PFSK-1 (cell line): ENCODE data around the gene CA5B.

Experiments used
- FOXP2 ChIP-seq: optimal IDR thresholded peaks from 2 replicates; pipeline ENCODE3; 2011; ENCODE audit warnings: borderline replicate concordance, control low read depth, inconsistent platforms; ENCODE audit not compliant: insufficient read depth; ENCODE audit errors: extremely low read length, extremely low read depth
- POLR2AphosphoS5 ChIP-seq: IDR thresholded peaks from 2 replicates; pipeline ENCODE4 v1.6.1; 2012; ENCODE audit warnings: low read depth, mild to moderate bottlenecking, control low read depth, low read length, moderate library complexity
- SIN3A ChIP-seq: IDR thresholded peaks from 2 replicates; pipeline ENCODE4 v1.6.1; 2012; ENCODE audit warnings: mild to moderate bottlenecking, low read length, moderate library complexity, borderline replicate concordance; ENCODE audit not compliant: insufficient read depth
- TAF1 ChIP-seq: IDR thresholded peaks from 2 replicates; pipeline ENCODE4 v1.6.1; 2012; ENCODE audit warnings: low read length, control low read depth, borderline replicate concordance; ENCODE audit not compliant: insufficient read depth
- TF ChIP-seq, protein P1 (sequence below), 2 experiments: IDR thresholded peaks; 2 replicates each; pipeline versions ENCODE4 v1.6.1 to v1.8.0; 2011 to 2012; ENCODE audit warnings: low read depth in 2 of 2, low read length in 2 of 2, control low read depth in 1 of 2, inconsistent platforms in 1 of 2, mild to moderate bottlenecking in 1 of 2, moderate library complexity in 1 of 2; ENCODE audit not compliant: insufficient read depth in 1 of 2

CA5B gene

DNA sequence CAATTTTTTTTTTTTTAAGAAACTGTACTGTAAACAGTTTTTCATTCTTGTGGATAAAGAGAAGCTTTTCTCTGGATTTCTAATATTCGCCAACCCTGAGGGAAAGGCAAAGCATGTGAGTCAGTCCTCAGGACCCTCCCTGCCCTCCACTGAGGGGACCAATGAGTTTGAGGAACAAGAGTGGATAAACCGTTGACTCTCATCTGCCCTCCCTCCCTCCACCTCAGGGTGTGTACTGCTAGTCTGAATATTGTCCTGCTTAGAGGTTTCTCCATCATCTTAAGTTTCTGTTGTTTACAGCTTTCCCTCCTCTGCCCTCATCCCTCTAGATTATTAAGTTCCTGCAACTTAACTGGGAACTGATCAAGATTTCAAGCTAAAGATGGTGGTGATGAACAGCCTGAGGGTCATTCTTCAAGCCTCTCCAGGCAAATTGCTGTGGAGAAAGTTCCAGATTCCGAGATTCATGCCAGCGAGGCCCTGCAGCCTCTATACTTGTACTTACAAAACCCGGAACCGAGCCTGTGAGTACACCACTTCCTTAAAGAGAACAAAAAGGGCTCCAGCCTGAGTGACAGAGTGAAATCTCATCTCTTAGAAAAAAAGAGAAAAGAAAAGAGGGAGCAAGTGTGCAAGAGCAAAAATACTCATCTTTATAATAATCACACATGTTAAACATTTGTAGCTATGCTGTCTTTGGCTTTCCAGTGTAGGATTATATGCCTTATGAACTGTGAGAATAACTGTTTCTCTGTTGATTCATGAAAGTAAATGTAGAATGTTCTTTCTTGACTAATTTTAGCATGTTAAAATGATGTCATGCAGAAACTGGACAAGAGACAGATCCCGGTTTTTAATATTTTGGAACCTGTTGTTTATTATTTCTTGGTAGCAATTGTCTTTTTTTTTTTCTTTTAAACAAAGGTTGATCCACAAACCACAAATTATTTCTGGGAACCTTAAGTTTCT lies 11.9 kb downstream of the CA5B start:
- TF ChIP-seq TAF1 (no peak), POLR2AphosphoS5 (no peak), FOXP2 (no peak), SIN3A (no peak)
- TF ChIP-seq, protein P1, sequence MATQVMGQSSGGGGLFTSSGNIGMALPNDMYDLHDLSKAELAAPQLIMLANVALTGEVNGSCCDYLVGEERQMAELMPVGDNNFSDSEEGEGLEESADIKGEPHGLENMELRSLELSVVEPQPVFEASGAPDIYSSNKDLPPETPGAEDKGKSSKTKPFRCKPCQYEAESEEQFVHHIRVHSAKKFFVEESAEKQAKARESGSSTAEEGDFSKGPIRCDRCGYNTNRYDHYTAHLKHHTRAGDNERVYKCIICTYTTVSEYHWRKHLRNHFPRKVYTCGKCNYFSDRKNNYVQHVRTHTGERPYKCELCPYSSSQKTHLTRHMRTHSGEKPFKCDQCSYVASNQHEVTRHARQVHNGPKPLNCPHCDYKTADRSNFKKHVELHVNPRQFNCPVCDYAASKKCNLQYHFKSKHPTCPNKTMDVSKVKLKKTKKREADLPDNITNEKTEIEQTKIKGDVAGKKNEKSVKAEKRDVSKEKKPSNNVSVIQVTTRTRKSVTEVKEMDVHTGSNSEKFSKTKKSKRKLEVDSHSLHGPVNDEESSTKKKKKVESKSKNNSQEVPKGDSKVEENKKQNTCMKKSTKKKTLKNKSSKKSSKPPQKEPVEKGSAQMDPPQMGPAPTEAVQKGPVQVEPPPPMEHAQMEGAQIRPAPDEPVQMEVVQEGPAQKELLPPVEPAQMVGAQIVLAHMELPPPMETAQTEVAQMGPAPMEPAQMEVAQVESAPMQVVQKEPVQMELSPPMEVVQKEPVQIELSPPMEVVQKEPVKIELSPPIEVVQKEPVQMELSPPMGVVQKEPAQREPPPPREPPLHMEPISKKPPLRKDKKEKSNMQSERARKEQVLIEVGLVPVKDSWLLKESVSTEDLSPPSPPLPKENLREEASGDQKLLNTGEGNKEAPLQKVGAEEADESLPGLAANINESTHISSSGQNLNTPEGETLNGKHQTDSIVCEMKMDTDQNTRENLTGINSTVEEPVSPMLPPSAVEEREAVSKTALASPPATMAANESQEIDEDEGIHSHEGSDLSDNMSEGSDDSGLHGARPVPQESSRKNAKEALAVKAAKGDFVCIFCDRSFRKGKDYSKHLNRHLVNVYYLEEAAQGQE (IDR thresholded peaks at IDR 0.05; ENCODE audit: insufficient read depth in 1 of 2, low read depth in 2 of 2, low read length in 2 of 2), result no peak

DNA sequence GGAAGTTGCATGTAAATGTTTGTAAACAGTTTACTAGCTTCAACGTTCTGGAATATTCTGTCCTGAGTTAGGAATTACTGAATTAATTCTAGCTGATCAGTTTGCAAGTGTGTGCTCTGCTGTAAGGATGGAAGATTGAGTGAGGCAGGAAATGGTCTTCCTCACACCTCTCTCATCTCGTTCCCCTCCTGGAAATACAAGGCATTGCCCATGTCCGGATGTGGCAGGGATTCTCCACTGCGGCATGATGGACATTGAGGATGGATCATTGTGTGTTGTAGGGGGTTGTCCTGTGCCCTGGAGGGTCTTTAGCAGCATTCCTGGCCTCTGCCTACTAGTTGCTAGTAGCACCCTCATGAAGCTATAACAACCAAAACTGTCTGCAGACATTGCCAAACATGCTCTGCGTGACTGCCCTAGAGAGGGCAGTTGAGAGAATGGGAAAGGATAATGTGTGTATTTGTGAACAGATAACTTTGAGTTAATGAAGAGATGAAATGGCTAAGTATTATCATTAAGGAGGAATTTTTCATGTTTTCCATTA lies 12.6 kb downstream of the CA5B start:
- no peak for TF ChIP-seq POLR2AphosphoS5
- TF ChIP-seq, protein P1 (IDR thresholded peaks at IDR 0.05; ENCODE audit: insufficient read depth in 1 of 2, low read depth in 2 of 2, low read length in 2 of 2), result no peak
- TF ChIP-seq FOXP2, result no peak
- no peak for TF ChIP-seq TAF1
- TF ChIP-seq SIN3A, result no peak

DNA sequence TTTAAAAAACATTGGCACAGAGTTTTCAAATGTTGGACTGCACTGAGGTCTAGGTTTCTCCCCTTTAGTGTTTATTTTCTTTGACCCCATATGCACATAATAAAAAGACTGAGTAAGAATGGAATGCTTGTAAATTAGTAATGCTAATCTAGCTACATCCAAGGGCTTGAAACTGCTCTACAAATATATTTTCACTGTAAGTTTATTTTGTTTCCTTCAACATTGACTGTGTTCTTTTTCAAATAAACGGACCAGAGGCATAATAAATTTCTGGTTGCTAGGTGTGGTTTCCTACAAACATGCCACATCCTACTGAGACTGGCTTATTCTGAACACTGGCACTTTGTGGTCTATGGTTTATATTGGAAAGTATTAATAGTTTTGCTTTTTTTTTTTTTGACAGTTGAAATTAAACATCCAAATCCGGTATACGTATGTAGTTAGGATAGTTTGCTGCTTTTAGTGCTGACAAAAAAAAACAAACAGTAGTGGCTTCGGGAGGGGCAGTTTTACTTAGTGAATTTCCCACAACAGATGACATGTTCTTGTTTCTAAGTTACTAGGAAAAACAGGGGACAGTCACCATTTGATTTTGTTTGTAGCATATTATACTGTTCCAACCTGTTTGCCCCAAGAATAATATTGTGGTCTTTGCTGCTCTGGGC lies 13.2 kb downstream of the CA5B start:
- TF ChIP-seq POLR2AphosphoS5, result no peak
- TF ChIP-seq SIN3A, result no peak
- no peak for TF ChIP-seq TAF1
- TF ChIP-seq FOXP2, result no peak
- TF ChIP-seq, protein P1 (IDR thresholded peaks at IDR 0.05; ENCODE audit: insufficient read depth in 1 of 2, low read depth in 2 of 2, low read length in 2 of 2), result no peak

DNA sequence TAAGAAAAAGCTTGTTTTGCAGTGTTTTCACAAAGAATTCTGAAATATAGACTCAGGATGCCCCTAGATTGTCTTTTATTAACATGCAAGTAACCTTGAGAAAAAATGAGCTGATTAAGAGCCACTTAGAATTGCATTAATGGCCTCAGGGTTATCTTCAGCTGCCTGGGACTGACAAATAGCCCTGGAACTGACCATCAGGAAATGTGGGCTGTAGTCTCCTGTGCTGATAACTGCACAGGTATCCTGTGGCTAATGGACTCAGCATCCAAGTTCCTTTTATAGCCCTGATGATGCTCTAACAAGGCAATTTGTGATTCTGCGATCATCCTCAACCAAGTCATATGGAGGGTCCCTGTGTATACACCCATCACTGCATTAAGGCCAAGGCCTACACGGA lies 17.0 kb downstream of the CA5B start:
- TF ChIP-seq TAF1 (no peak), POLR2AphosphoS5 (no peak), SIN3A (no peak), FOXP2 (no peak)
- TF ChIP-seq, protein P1 (IDR thresholded peaks at IDR 0.05; ENCODE audit: insufficient read depth in 1 of 2, low read depth in 2 of 2, low read length in 2 of 2), result no peak
